HL-60 (cell line): Measurements from ENCODE around the gene MRPS21.
"Not testable (repeated sequence)": the region's sequence is repeated elsewhere in the genome, so short reads cannot be mapped to it uniquely, and the experiment has no call there.

Source experiments
- DNase-seq, 2 experiments: peaks; one replicate each; pipeline ENCODE4 v3.0.0-alpha.2; 2010 to 2020; ENCODE audit warnings: low read depth in 1 of 2, low spot score in 1 of 2
- H3K27ac ChIP-seq: fragments of 250-450 bp; sonication (Bioruptor Pico); replicated peaks from 2 replicates; pipeline ENCODE4 v1.5.1; 2020; ENCODE audit warnings: mild to moderate bottlenecking, moderate library complexity
- H3K27me3 ChIP-seq: fragments of 250-450 bp; sonication (Bioruptor Pico); 2 replicates; pipeline ENCODE4 v1.5.1; 2021; ENCODE audit warnings: mild to moderate bottlenecking, moderate library complexity; ENCODE audit not compliant: insufficient read depth, poor library complexity, severe bottlenecking
- H3K4me3 ChIP-seq: replicated peaks from 2 replicates; pipeline ENCODE4 v1.5.1; 2011; ENCODE audit warnings: mild to moderate bottlenecking, control low read depth, low read length; ENCODE audit not compliant: insufficient read depth
- CTCF ChIP-seq: IDR thresholded peaks from one replicate; pipeline ENCODE4 v1.5.1; 2011; ENCODE audit warnings: low read length, control low read depth, inconsistent platforms; ENCODE audit not compliant: insufficient read depth
- GABPA ChIP-seq: IDR thresholded peaks from 2 replicates; pipeline ENCODE4 v1.6.1; 2012; ENCODE audit warnings: low read depth
- POLR2AphosphoS5 ChIP-seq: IDR thresholded peaks from 2 replicates; pipeline ENCODE4 v1.6.1; 2012; ENCODE audit warnings: low read depth
- REST ChIP-seq: IDR thresholded peaks from 2 replicates; pipeline ENCODE4 v1.6.1; 2012; ENCODE audit warnings: low read depth; ENCODE audit not compliant: insufficient replicate concordance
- SPI1 ChIP-seq: IDR thresholded peaks from 2 replicates; pipeline ENCODE4 v1.6.1; 2012; ENCODE audit warnings: low read depth, mild to moderate bottlenecking, borderline replicate concordance

Gene MRPS21

GRCh38 chr1:150311762-150312161, 18.1 kb downstream of the MRPS21 start:
- Histone ChIP-seq H3K4me3 (no peak overlapping the region), H3K27ac (no peak overlapping the region), H3K27me3 (no peaks in the 10 kb centered on the region)
- TF ChIP-seq GABPA (no peak), CTCF (no peak), POLR2AphosphoS5 (no peak), SPI1 (no peak), REST (no peak)
- no peak for DNase-seq

- not testable (repeated sequence) for H3K27ac ChIP-seq, DNase-seq, H3K27me3 ChIP-seq, H3K4me3 ChIP-seq
These were observed 21.0 kb downstream of the MRPS21 start for GRCh38 chr1:150314691-150315090.

GRCh38 chr1:150320667-150320978, 27.0 kb downstream of the MRPS21 start:
- DNase-seq, result no peak
- TF ChIP-seq GABPA, result no peak
- no peak for TF ChIP-seq CTCF
- TF ChIP-seq POLR2AphosphoS5, result no peak
- no peak for TF ChIP-seq REST
- TF ChIP-seq SPI1, result no peak
- Histone ChIP-seq H3K4me3 (peak overlapping the region; percentile 88), H3K27ac (peak overlapping the region; percentile 79), H3K27me3 (no peaks in the 10 kb centered on the region)

- peak overlapping the region; percentile 88 for H3K4me3 ChIP-seq
- peak overlapping the region; percentile 79 for H3K27ac ChIP-seq
- H3K27me3 ChIP-seq, result no peaks in the 10 kb centered on the region
- TF ChIP-seq GABPA (no peak), REST (no peak), SPI1 (no peak), CTCF (no peak), POLR2AphosphoS5 (no peak)
- peak; percentile 2 to 31 for DNase-seq
These were observed 28.1 kb downstream of the MRPS21 start for GRCh38 chr1:150321826-150322166.
